ENCODE measurements around the gene BAZ2A.

DNA sequence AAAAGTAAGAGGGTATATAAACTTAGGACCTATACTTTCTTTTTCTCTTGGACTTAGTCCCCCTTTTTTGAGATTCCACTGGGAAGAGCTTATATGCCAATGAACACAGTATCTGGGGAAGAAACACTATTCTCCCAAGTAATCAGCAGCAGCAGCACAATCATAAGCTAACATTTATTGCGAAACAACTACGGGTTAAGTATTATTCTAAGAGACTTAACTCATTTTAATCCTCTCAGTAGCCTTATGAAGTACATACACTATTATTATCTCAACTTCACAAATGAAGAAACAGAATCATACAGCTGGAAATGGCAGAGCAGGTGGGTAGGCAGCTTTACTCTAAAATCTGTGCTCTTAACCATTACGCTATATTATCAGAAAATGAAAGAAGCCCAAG is 27.9 kb downstream of the BAZ2A start:
- TF ChIP-seq, protein P1, sequence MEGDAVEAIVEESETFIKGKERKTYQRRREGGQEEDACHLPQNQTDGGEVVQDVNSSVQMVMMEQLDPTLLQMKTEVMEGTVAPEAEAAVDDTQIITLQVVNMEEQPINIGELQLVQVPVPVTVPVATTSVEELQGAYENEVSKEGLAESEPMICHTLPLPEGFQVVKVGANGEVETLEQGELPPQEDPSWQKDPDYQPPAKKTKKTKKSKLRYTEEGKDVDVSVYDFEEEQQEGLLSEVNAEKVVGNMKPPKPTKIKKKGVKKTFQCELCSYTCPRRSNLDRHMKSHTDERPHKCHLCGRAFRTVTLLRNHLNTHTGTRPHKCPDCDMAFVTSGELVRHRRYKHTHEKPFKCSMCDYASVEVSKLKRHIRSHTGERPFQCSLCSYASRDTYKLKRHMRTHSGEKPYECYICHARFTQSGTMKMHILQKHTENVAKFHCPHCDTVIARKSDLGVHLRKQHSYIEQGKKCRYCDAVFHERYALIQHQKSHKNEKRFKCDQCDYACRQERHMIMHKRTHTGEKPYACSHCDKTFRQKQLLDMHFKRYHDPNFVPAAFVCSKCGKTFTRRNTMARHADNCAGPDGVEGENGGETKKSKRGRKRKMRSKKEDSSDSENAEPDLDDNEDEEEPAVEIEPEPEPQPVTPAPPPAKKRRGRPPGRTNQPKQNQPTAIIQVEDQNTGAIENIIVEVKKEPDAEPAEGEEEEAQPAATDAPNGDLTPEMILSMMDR (conservative IDR thresholded peaks at IDR 0.05): no peak
- TF ChIP-seq ZFX (IDR thresholded peaks at IDR 0.05): no peak

Data from C4-2B (cell line).